ENCODE results near the gene ZNF888.
A peak's percentile ranks its signal among the peaks of the same experiment; 100 is the strongest.
"Not testable (repeated sequence)": the region's sequence is repeated elsewhere in the genome, so short reads cannot be mapped to it uniquely, and the experiment has no call there.

Gene ZNF888

GRCh38 chr19:52901842-52902241, 21.4 kb downstream of the ZNF888 start:
- TF ChIP-seq CTCF (IDR thresholded peaks at IDR 0.05; ENCODE audit: low read depth, low read length): no peak
- no peak for TF ChIP-seq POLR2A (IDR thresholded peaks at IDR 0.05; ENCODE audit: extremely low read depth, insufficient read length)
- TF ChIP-seq MAX (IDR thresholded peaks at IDR 0.05; ENCODE audit: low read depth, low read length): no peak
- TF ChIP-seq MYC (IDR thresholded peaks at IDR 0.05; ENCODE audit: low read depth, low read length): no peak
- H3K4me3 ChIP-seq (ENCODE audit: low read depth, low read length): no peak overlapping the region

GRCh38 chr19:52898596-52898995, 24.6 kb downstream of the ZNF888 start:
- DNase-seq (ENCODE audit: low read depth): not testable (repeated sequence)

More at GRCh38 chr19:52901842-52902241, 21.4 kb downstream of the ZNF888 start:
- DNase-seq (ENCODE audit: low read depth): no peak

GRCh38 chr19:52898101-52898500, 25.1 kb downstream of the ZNF888 start:
- no peak for TF ChIP-seq MYC (IDR thresholded peaks at IDR 0.05; ENCODE audit: low read depth, low read length)
- no peak for DNase-seq (ENCODE audit: low read depth)
- H3K4me3 ChIP-seq (ENCODE audit: low read depth, low read length): peak overlapping the region; percentile 16

More at GRCh38 chr19:52898596-52898995, 24.6 kb downstream of the ZNF888 start:
- H3K4me3 ChIP-seq (ENCODE audit: low read depth, low read length): not testable (repeated sequence)

- H3K4me3 ChIP-seq (ENCODE audit: low read depth, low read length): peak within 1 kb of the TSS; percentile 92
- TF ChIP-seq MAX (IDR thresholded peaks at IDR 0.05; ENCODE audit: low read depth, low read length) (peak; percentile 79), MYC (IDR thresholded peaks at IDR 0.05; ENCODE audit: low read depth, low read length) (0 out of 2 replicates have a peak, but pooled peaks have one; percentile 48), CTCF (IDR thresholded peaks at IDR 0.05; ENCODE audit: low read depth, low read length) (no peak), POLR2A (IDR thresholded peaks at IDR 0.05; ENCODE audit: extremely low read depth, insufficient read length) (peak; percentile 92)
- DNase-seq (ENCODE audit: low read depth): peak; percentile 96
Measured at GRCh38 chr19:52897138-52897935, 25.9 kb downstream of the ZNF888 start, which contains the start of gene ZNF320. Gene ZNF320 (minus strand): TSS chr19:52897635. CDS start chr19:52890255, 7,380 bp downstream.

- TF ChIP-seq POLR2A (IDR thresholded peaks at IDR 0.05; ENCODE audit: extremely low read depth, insufficient read length): no peak
- TF ChIP-seq MAX (IDR thresholded peaks at IDR 0.05; ENCODE audit: low read depth, low read length): no peak
- TF ChIP-seq CTCF (IDR thresholded peaks at IDR 0.05; ENCODE audit: low read depth, low read length): no peak
- TF ChIP-seq MYC (IDR thresholded peaks at IDR 0.05; ENCODE audit: low read depth, low read length): no peak
- H3K4me3 ChIP-seq (ENCODE audit: low read depth, low read length): peak overlapping the region; percentile 92
- DNase-seq (ENCODE audit: low read depth): no peak
Measured at GRCh38 chr19:52896431-52897137, 26.6 kb downstream of the ZNF888 start.

- DNase-seq (ENCODE audit: low read depth): no peak
- TF ChIP-seq MAX (IDR thresholded peaks at IDR 0.05; ENCODE audit: low read depth, low read length): no peak
- no peak for TF ChIP-seq MYC (IDR thresholded peaks at IDR 0.05; ENCODE audit: low read depth, low read length)
- no peak for TF ChIP-seq POLR2A (IDR thresholded peaks at IDR 0.05; ENCODE audit: extremely low read depth, insufficient read length)
- no peak for TF ChIP-seq CTCF (IDR thresholded peaks at IDR 0.05; ENCODE audit: low read depth, low read length)
- no peak overlapping the region for H3K4me3 ChIP-seq (ENCODE audit: low read depth, low read length)
Measured at GRCh38 chr19:52891336-52891735, 31.9 kb downstream of the ZNF888 start.

Data from NB4 (cell line).